ENCODE data around the gene TRAF6.

DNA sequence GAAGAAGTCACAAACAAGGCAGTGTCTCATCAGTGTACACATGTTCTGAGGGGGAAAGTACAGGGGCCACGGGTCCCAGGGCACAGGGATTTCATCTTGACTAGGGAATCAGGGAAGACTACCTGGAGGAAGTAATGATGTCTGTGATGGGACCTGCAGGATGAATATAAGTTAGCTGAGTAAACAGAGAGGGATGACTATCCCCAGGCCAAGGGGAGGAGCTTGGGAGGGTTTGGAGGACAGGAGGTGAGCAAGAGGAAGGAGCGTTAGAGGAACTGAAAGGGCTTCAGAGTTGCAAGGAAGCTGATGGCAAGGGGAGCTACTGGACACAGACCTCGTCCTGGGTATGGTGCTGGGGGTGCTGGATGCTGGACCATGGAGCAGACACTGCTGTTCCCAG, 56.4 kb downstream of the TRAF6 start:
- TF ChIP-seq EZH2 (IDR thresholded peaks at IDR 0.05; ENCODE audit: borderline replicate concordance) = no peak
- TF ChIP-seq, protein P1, sequence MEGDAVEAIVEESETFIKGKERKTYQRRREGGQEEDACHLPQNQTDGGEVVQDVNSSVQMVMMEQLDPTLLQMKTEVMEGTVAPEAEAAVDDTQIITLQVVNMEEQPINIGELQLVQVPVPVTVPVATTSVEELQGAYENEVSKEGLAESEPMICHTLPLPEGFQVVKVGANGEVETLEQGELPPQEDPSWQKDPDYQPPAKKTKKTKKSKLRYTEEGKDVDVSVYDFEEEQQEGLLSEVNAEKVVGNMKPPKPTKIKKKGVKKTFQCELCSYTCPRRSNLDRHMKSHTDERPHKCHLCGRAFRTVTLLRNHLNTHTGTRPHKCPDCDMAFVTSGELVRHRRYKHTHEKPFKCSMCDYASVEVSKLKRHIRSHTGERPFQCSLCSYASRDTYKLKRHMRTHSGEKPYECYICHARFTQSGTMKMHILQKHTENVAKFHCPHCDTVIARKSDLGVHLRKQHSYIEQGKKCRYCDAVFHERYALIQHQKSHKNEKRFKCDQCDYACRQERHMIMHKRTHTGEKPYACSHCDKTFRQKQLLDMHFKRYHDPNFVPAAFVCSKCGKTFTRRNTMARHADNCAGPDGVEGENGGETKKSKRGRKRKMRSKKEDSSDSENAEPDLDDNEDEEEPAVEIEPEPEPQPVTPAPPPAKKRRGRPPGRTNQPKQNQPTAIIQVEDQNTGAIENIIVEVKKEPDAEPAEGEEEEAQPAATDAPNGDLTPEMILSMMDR (IDR thresholded peaks at IDR 0.05; ENCODE audit: poor library complexity) = no peak

All from hepatocyte (in vitro differentiated cells).